HEK293 (cell line): Measurements from ENCODE around the gene ANKRD65.

Experiments used
- ELK4 ChIP-seq: IDR thresholded peaks from 2 replicates; pipeline ENCODE4 v1.6.1; 2011; ENCODE audit warnings: mild to moderate bottlenecking, low read depth, low read length, borderline replicate concordance
- MEIS1 ChIP-seq: sonication (generic); formaldehyde crosslinking; IDR thresholded peaks from 2 replicates; pipeline ENCODE4 v1.8.1; 2022; ENCODE audit warnings: missing genetic modification reagents, mild to moderate bottlenecking, borderline replicate concordance
- PBX3 ChIP-seq: sonication (generic); formaldehyde crosslinking; IDR thresholded peaks from 2 replicates; pipeline ENCODE4 v1.8.1; 2022; ENCODE audit warnings: mild to moderate bottlenecking, moderate library complexity, missing genetic modification reagents
- PRDM1 ChIP-seq: fragments of 450-650 bp; formaldehyde crosslinking; IDR thresholded peaks from 2 replicates; pipeline ENCODE4; 2016; ENCODE audit warnings: missing biosample characterization, missing genetic modification characterization
- YY1 ChIP-seq: fragments of 450-650 bp; formaldehyde crosslinking; IDR thresholded peaks from 2 replicates; pipeline ENCODE4 v1.5.1; 2018; ENCODE audit warnings: missing biosample characterization, missing genetic modification characterization
- ZNF121 ChIP-seq: fragments of 450-650 bp; formaldehyde crosslinking; IDR thresholded peaks from 2 replicates; pipeline ENCODE4 v1.5.1; 2016; ENCODE audit warnings: missing biosample characterization, missing genetic modification characterization
- ZNF132 ChIP-seq: fragments of 450-650 bp; formaldehyde crosslinking; IDR thresholded peaks from 2 replicates; pipeline ENCODE4 v1.5.1; 2017; ENCODE audit warnings: missing biosample characterization, missing genetic modification characterization, borderline replicate concordance
- ZNF157 ChIP-seq: fragments of 450-650 bp; formaldehyde crosslinking; IDR thresholded peaks from 2 replicates; pipeline ENCODE4 v1.5.1; 2016; ENCODE audit warnings: missing biosample characterization, missing genetic modification characterization
- ZNF175 ChIP-seq: fragments of 450-650 bp; formaldehyde crosslinking; IDR thresholded peaks from 2 replicates; pipeline ENCODE4 v1.5.1; 2016; ENCODE audit warnings: missing biosample characterization, missing genetic modification characterization
- ZNF214 ChIP-seq: fragments of 450-650 bp; formaldehyde crosslinking; IDR thresholded peaks from 2 replicates; pipeline ENCODE4 v1.5.1; 2017; ENCODE audit warnings: missing biosample characterization, mild to moderate bottlenecking, missing genetic modification characterization, borderline replicate concordance
- ZNF221 ChIP-seq: fragments of 450-650 bp; formaldehyde crosslinking; IDR thresholded peaks from 2 replicates; pipeline ENCODE4 v1.5.1; 2017; ENCODE audit warnings: missing biosample characterization, missing genetic modification characterization, borderline replicate concordance
- ZNF23 ChIP-seq: fragments of 450-650 bp; formaldehyde crosslinking; IDR thresholded peaks from 2 replicates; pipeline ENCODE4 v1.5.1; 2016; ENCODE audit warnings: missing biosample characterization, missing genetic modification characterization, borderline replicate concordance
- ZNF354C ChIP-seq: fragments of 450-650 bp; formaldehyde crosslinking; IDR thresholded peaks from 2 replicates; pipeline ENCODE4 v1.5.1; 2016; ENCODE audit warnings: missing biosample characterization, missing genetic modification characterization, low read depth, borderline replicate concordance
- ZNF37A ChIP-seq: fragments of 450-650 bp; IDR thresholded peaks from 2 replicates; pipeline ENCODE4 v1.5.1; 2018; ENCODE audit warnings: missing biosample characterization, missing genetic modification characterization
- ZNF423 ChIP-seq: fragments of 450-650 bp; formaldehyde crosslinking; IDR thresholded peaks from 2 replicates; pipeline ENCODE4 v1.5.1; 2016; ENCODE audit warnings: missing biosample characterization, missing genetic modification characterization
- ZNF561 ChIP-seq: fragments of 450-650 bp; IDR thresholded peaks from 2 replicates; pipeline ENCODE4 v1.5.1; 2018; ENCODE audit warnings: missing biosample characterization, missing genetic modification characterization, borderline replicate concordance
- ZNF621 ChIP-seq: fragments of 450-650 bp; formaldehyde crosslinking; IDR thresholded peaks from 2 replicates; pipeline ENCODE4 v1.5.1; 2017; ENCODE audit warnings: missing biosample characterization, missing genetic modification characterization
- ZNF626 ChIP-seq: fragments of 450-650 bp; sonication (Bioruptor Pico); formaldehyde crosslinking; IDR thresholded peaks from 2 replicates; pipeline ENCODE4 v1.5.1; 2018; ENCODE audit warnings: missing biosample characterization, missing genetic modification characterization, inconsistent platforms
- ZNF776 ChIP-seq: fragments of 450-650 bp; formaldehyde crosslinking; IDR thresholded peaks from 2 replicates; pipeline ENCODE4 v1.5.0; 2017; ENCODE audit warnings: missing biosample characterization, missing genetic modification characterization, borderline replicate concordance
- ZNF785 ChIP-seq: fragments of 450-650 bp; formaldehyde crosslinking; IDR thresholded peaks from 2 replicates; pipeline ENCODE4 v1.5.1; 2016; ENCODE audit warnings: missing biosample characterization, missing genetic modification characterization
- TF ChIP-seq, protein P1 (sequence below): fragments of 450-650 bp; formaldehyde crosslinking; IDR thresholded peaks from 2 replicates; pipeline ENCODE4 v1.5.1; 2016; ENCODE audit warnings: missing biosample characterization, missing genetic modification characterization, borderline replicate concordance
- TF ChIP-seq, protein P2 (sequence below): fragments of 450-650 bp; formaldehyde crosslinking; IDR thresholded peaks from 2 replicates; pipeline ENCODE4 v1.5.1; 2016; ENCODE audit warnings: missing biosample characterization, missing genetic modification characterization
- TF ChIP-seq, protein P3 (sequence below): fragments of 450-650 bp; formaldehyde crosslinking; IDR thresholded peaks from 2 replicates; pipeline ENCODE4 v1.5.1; 2016; ENCODE audit warnings: missing biosample characterization, missing genetic modification characterization

The ANKRD65 gene

DNA sequence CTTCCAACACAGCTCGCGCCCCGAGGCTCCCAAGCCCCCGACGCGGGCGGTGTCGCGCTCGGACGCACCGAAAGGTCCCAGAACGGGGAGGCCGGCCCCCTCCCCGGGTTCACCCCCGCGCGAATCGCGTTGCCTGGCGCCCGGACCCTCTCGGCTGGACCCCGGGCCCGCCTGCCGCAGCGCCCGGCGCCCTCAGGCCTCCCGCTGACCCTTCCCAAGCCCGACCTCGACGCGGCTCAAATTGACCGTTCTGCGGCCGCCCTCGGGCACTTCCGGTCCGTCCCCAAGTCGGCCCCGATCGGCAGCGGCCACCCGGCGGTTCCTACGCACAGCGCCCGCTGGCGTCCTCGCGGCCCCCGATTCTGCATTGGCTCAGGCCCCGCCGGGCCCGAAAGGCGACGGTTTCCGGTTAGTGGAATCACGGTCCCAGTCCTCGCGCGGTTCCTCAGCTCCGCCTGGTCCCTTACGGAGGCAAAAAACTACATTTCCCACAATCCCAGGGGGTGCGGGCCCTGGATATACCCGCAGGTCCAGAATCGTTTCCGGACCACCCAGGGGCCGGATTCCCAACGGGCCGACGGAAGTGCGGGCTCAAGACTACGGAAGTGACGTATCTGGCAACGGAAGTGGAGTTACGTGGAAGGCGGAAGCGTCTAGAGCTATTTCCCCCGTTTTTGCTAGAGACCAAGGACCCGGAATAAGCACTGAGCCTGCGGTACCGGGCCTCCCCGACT, 46.0 kb downstream of the ANKRD65 start, which contains the start of gene AURKAIP1 (continued):
- TF ChIP-seq ZNF423 (tag by site-specific recombination) (no peak), ZNF354C (tag by site-specific recombination) (no peak), YY1 (tag by site-specific recombination) (peak; percentile 92), ZNF121 (tag by site-specific recombination) (peak; percentile 84), MEIS1 (CRISPR knock-in tag) (no peak), ZNF561 (peak; percentile 100), PBX3 (CRISPR knock-in tag) (peak; percentile 85), ZNF621 (tag by site-specific recombination) (no peak), ZNF132 (tag by site-specific recombination) (no peak), ZNF221 (tag by site-specific recombination) (peak; percentile 95), ELK4 (peak; percentile 90), ZNF23 (tag by site-specific recombination) (no peak), ZNF175 (tag by site-specific recombination) (no peak), ZNF37A (tag by site-specific recombination) (no peak), ZNF785 (tag by site-specific recombination) (peak; percentile 94), ZNF776 (tag by site-specific recombination) (no peak), ZNF626 (tag by site-specific recombination) (no peak; the same call in 1 of the 2 replicates), ZNF214 (tag by site-specific recombination) (no peak), PRDM1 (tag by site-specific recombination) (no peak), ZNF157 (tag by site-specific recombination) (0 out of 2 replicates have a peak, but pooled peaks have one; percentile 27)
- TF ChIP-seq, protein P1, sequence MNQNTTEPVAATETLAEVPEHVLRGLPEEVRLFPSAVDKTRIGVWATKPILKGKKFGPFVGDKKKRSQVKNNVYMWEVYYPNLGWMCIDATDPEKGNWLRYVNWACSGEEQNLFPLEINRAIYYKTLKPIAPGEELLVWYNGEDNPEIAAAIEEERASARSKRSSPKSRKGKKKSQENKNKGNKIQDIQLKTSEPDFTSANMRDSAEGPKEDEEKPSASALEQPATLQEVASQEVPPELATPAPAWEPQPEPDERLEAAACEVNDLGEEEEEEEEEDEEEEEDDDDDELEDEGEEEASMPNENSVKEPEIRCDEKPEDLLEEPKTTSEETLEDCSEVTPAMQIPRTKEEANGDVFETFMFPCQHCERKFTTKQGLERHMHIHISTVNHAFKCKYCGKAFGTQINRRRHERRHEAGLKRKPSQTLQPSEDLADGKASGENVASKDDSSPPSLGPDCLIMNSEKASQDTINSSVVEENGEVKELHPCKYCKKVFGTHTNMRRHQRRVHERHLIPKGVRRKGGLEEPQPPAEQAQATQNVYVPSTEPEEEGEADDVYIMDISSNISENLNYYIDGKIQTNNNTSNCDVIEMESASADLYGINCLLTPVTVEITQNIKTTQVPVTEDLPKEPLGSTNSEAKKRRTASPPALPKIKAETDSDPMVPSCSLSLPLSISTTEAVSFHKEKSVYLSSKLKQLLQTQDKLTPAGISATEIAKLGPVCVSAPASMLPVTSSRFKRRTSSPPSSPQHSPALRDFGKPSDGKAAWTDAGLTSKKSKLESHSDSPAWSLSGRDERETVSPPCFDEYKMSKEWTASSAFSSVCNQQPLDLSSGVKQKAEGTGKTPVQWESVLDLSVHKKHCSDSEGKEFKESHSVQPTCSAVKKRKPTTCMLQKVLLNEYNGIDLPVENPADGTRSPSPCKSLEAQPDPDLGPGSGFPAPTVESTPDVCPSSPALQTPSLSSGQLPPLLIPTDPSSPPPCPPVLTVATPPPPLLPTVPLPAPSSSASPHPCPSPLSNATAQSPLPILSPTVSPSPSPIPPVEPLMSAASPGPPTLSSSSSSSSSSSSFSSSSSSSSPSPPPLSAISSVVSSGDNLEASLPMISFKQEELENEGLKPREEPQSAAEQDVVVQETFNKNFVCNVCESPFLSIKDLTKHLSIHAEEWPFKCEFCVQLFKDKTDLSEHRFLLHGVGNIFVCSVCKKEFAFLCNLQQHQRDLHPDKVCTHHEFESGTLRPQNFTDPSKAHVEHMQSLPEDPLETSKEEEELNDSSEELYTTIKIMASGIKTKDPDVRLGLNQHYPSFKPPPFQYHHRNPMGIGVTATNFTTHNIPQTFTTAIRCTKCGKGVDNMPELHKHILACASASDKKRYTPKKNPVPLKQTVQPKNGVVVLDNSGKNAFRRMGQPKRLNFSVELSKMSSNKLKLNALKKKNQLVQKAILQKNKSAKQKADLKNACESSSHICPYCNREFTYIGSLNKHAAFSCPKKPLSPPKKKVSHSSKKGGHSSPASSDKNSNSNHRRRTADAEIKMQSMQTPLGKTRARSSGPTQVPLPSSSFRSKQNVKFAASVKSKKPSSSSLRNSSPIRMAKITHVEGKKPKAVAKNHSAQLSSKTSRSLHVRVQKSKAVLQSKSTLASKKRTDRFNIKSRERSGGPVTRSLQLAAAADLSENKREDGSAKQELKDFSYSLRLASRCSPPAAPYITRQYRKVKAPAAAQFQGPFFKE (tag by site-specific recombination): no peak
- TF ChIP-seq, protein P2, sequence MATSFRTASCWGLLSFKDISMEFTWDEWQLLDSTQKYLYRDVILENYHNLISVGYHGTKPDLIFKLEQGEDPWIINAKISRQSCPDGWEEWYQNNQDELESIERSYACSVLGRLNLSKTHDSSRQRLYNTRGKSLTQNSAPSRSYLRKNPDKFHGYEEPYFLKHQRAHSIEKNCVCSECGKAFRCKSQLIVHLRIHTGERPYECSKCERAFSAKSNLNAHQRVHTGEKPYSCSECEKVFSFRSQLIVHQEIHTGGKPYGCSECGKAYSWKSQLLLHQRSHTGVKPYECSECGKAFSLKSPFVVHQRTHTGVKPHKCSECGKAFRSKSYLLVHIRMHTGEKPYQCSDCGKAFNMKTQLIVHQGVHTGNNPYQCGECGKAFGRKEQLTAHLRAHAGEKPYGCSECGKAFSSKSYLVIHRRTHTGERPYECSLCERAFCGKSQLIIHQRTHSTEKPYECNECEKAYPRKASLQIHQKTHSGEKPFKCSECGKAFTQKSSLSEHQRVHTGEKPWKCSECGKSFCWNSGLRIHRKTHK (tag by site-specific recombination): no peak
- TF ChIP-seq, protein P3, sequence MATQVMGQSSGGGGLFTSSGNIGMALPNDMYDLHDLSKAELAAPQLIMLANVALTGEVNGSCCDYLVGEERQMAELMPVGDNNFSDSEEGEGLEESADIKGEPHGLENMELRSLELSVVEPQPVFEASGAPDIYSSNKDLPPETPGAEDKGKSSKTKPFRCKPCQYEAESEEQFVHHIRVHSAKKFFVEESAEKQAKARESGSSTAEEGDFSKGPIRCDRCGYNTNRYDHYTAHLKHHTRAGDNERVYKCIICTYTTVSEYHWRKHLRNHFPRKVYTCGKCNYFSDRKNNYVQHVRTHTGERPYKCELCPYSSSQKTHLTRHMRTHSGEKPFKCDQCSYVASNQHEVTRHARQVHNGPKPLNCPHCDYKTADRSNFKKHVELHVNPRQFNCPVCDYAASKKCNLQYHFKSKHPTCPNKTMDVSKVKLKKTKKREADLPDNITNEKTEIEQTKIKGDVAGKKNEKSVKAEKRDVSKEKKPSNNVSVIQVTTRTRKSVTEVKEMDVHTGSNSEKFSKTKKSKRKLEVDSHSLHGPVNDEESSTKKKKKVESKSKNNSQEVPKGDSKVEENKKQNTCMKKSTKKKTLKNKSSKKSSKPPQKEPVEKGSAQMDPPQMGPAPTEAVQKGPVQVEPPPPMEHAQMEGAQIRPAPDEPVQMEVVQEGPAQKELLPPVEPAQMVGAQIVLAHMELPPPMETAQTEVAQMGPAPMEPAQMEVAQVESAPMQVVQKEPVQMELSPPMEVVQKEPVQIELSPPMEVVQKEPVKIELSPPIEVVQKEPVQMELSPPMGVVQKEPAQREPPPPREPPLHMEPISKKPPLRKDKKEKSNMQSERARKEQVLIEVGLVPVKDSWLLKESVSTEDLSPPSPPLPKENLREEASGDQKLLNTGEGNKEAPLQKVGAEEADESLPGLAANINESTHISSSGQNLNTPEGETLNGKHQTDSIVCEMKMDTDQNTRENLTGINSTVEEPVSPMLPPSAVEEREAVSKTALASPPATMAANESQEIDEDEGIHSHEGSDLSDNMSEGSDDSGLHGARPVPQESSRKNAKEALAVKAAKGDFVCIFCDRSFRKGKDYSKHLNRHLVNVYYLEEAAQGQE (tag by site-specific recombination): peak; percentile 62
